ENCODE results near the gene GON4L.
"Not testable (repeated sequence)": the region's sequence is repeated elsewhere in the genome, so short reads cannot be mapped to it uniquely, and the experiment has no call there.

The GON4L gene

GRCh38 chr1:155847823-155848529 is 9.0 kb downstream of the GON4L start:
- H3K36me3 ChIP-seq (ENCODE audit: control insufficient read depth, insufficient read depth, low read length): peaks cover 61% of the 10 kb centered on the region
- no peak overlapping the region for H3K9ac ChIP-seq (ENCODE audit: low read length)
- H3K9me3 ChIP-seq (ENCODE audit: control insufficient read depth, insufficient read depth, low read depth, low read length): no peaks in the 10 kb centered on the region
- H3K4me3 ChIP-seq (ENCODE audit: low read depth, low read length): no peak overlapping the region
- no peaks in the 10 kb centered on the region for H3K4me1 ChIP-seq (ENCODE audit: control insufficient read depth, insufficient read depth, low read length)
- H3K27me3 ChIP-seq (ENCODE audit: control insufficient read depth, insufficient read depth, low read length): no peaks in the 10 kb centered on the region
- no peak overlapping the region for H3K27ac ChIP-seq (ENCODE audit: low read depth, low read length)

GRCh38 chr1:155844860-155845421 is 12.1 kb downstream of the GON4L start:
- H3K27me3 ChIP-seq (ENCODE audit: control insufficient read depth, insufficient read depth, low read length): no peaks in the 10 kb centered on the region
- no peak overlapping the region for H3K27ac ChIP-seq (ENCODE audit: low read depth, low read length)
- peaks cover 44% of the 10 kb centered on the region for H3K36me3 ChIP-seq (ENCODE audit: control insufficient read depth, insufficient read depth, low read length)
- no peak overlapping the region for H3K4me3 ChIP-seq (ENCODE audit: low read depth, low read length)
- no peaks in the 10 kb centered on the region for H3K4me1 ChIP-seq (ENCODE audit: control insufficient read depth, insufficient read depth, low read length)
- H3K9me3 ChIP-seq (ENCODE audit: control insufficient read depth, insufficient read depth, low read depth, low read length): no peaks in the 10 kb centered on the region
- H3K9ac ChIP-seq (ENCODE audit: low read length): no peak overlapping the region

- no peak overlapping the region for H3K27ac ChIP-seq (ENCODE audit: low read depth, low read length)
- no peaks in the 10 kb centered on the region for H3K4me1 ChIP-seq (ENCODE audit: control insufficient read depth, insufficient read depth, low read length)
- peaks cover 22% of the 10 kb centered on the region for H3K36me3 ChIP-seq (ENCODE audit: control insufficient read depth, insufficient read depth, low read length)
- H3K27me3 ChIP-seq (ENCODE audit: control insufficient read depth, insufficient read depth, low read length): no peaks in the 10 kb centered on the region
- H3K9me3 ChIP-seq (ENCODE audit: control insufficient read depth, insufficient read depth, low read depth, low read length): no peaks in the 10 kb centered on the region
- no peak overlapping the region for H3K9ac ChIP-seq (ENCODE audit: low read length)
- no peak overlapping the region for H3K4me3 ChIP-seq (ENCODE audit: low read depth, low read length)
Observed at GRCh38 chr1:155840386-155840785, 16.6 kb downstream of the GON4L start.

GRCh38 chr1:155835548-155835947 is 21.5 kb downstream of the GON4L start:
- H3K4me1 ChIP-seq (ENCODE audit: control insufficient read depth, insufficient read depth, low read length): peaks cover 7% of the 10 kb centered on the region
- H3K36me3 ChIP-seq (ENCODE audit: control insufficient read depth, insufficient read depth, low read length): 0 out of 2 replicates have a peak, but pooled peaks cover 2% of the 10 kb centered on the region
- H3K4me3 ChIP-seq (ENCODE audit: low read depth, low read length): no peak overlapping the region
- no peaks in the 10 kb centered on the region for H3K9me3 ChIP-seq (ENCODE audit: control insufficient read depth, insufficient read depth, low read depth, low read length)
- H3K9ac ChIP-seq (ENCODE audit: low read length): no peak overlapping the region
- no peak overlapping the region for H3K27ac ChIP-seq (ENCODE audit: low read depth, low read length)
- no peaks in the 10 kb centered on the region for H3K27me3 ChIP-seq (ENCODE audit: control insufficient read depth, insufficient read depth, low read length)

GRCh38 chr1:155834927-155835399 is 22.1 kb downstream of the GON4L start:
- H3K4me3 ChIP-seq (ENCODE audit: low read depth, low read length); H3K4me1 ChIP-seq (ENCODE audit: control insufficient read depth, insufficient read depth, low read length); H3K27me3 ChIP-seq (ENCODE audit: control insufficient read depth, insufficient read depth, low read length); H3K9ac ChIP-seq (ENCODE audit: low read length); H3K27ac ChIP-seq (ENCODE audit: low read depth, low read length); H3K9me3 ChIP-seq (ENCODE audit: control insufficient read depth, insufficient read depth, low read depth, low read length); H3K36me3 ChIP-seq (ENCODE audit: control insufficient read depth, insufficient read depth, low read length): not testable (repeated sequence)

- Histone ChIP-seq H3K4me3 (ENCODE audit: low read depth, low read length) (no peak overlapping the region), H3K4me1 (ENCODE audit: control insufficient read depth, insufficient read depth, low read length) (peaks cover 7% of the 10 kb centered on the region), H3K27me3 (ENCODE audit: control insufficient read depth, insufficient read depth, low read length) (no peaks in the 10 kb centered on the region), H3K36me3 (ENCODE audit: control insufficient read depth, insufficient read depth, low read length) (0 out of 2 replicates have a peak, but pooled peaks cover 2% of the 10 kb centered on the region), H3K27ac (ENCODE audit: low read depth, low read length) (0 out of 2 replicates have a peak overlapping the region, but pooled peaks have one; percentile 17), H3K9me3 (ENCODE audit: control insufficient read depth, insufficient read depth, low read depth, low read length) (no peaks in the 10 kb centered on the region), H3K9ac (ENCODE audit: low read length) (no peak overlapping the region)
Observed at GRCh38 chr1:155834296-155834926, 22.6 kb downstream of the GON4L start.

GRCh38 chr1:155833665-155834295 is 23.2 kb downstream of the GON4L start:
- Histone ChIP-seq H3K27me3 (ENCODE audit: control insufficient read depth, insufficient read depth, low read length) (no peaks in the 10 kb centered on the region), H3K9me3 (ENCODE audit: control insufficient read depth, insufficient read depth, low read depth, low read length) (no peaks in the 10 kb centered on the region), H3K4me3 (ENCODE audit: low read depth, low read length) (no peak overlapping the region), H3K27ac (ENCODE audit: low read depth, low read length) (0 out of 2 replicates have a peak overlapping the region, but pooled peaks have one; percentile 17), H3K36me3 (ENCODE audit: control insufficient read depth, insufficient read depth, low read length) (0 out of 2 replicates have a peak, but pooled peaks cover 2% of the 10 kb centered on the region), H3K9ac (ENCODE audit: low read length) (no peak overlapping the region), H3K4me1 (ENCODE audit: control insufficient read depth, insufficient read depth, low read length) (peaks cover 7% of the 10 kb centered on the region)

GRCh38 chr1:155831279-155831976 is 25.6 kb downstream of the GON4L start:
- no peak overlapping the region for H3K9ac ChIP-seq (ENCODE audit: low read length)
- H3K4me1 ChIP-seq (ENCODE audit: control insufficient read depth, insufficient read depth, low read length): peaks cover 7% of the 10 kb centered on the region
- H3K4me3 ChIP-seq (ENCODE audit: low read depth, low read length): no peak overlapping the region
- no peak overlapping the region for H3K27ac ChIP-seq (ENCODE audit: low read depth, low read length)
- no peaks in the 10 kb centered on the region for H3K27me3 ChIP-seq (ENCODE audit: control insufficient read depth, insufficient read depth, low read length)
- H3K36me3 ChIP-seq (ENCODE audit: control insufficient read depth, insufficient read depth, low read length): peaks cover 14% of the 10 kb centered on the region
- H3K9me3 ChIP-seq (ENCODE audit: control insufficient read depth, insufficient read depth, low read depth, low read length): no peaks in the 10 kb centered on the region

- Histone ChIP-seq H3K27me3 (ENCODE audit: control insufficient read depth, insufficient read depth, low read length) (no peaks in the 10 kb centered on the region), H3K4me1 (ENCODE audit: control insufficient read depth, insufficient read depth, low read length) (no peaks in the 10 kb centered on the region), H3K9ac (ENCODE audit: low read length) (no peak overlapping the region), H3K9me3 (ENCODE audit: control insufficient read depth, insufficient read depth, low read depth, low read length) (no peaks in the 10 kb centered on the region), H3K27ac (ENCODE audit: low read depth, low read length) (no peak overlapping the region), H3K4me3 (ENCODE audit: low read depth, low read length) (no peak overlapping the region), H3K36me3 (ENCODE audit: control insufficient read depth, insufficient read depth, low read length) (peaks cover 38% of the 10 kb centered on the region)
Observed at GRCh38 chr1:155827450-155827849, 29.6 kb downstream of the GON4L start.

GRCh38 chr1:155816351-155816750 is 40.7 kb downstream of the GON4L start:
- Histone ChIP-seq H3K4me3 (ENCODE audit: low read depth, low read length) (no peak overlapping the region), H3K27ac (ENCODE audit: low read depth, low read length) (no peak overlapping the region), H3K4me1 (ENCODE audit: control insufficient read depth, insufficient read depth, low read length) (no peaks in the 10 kb centered on the region), H3K9ac (ENCODE audit: low read length) (no peak overlapping the region), H3K36me3 (ENCODE audit: control insufficient read depth, insufficient read depth, low read length) (peaks cover 85% of the 10 kb centered on the region), H3K27me3 (ENCODE audit: control insufficient read depth, insufficient read depth, low read length) (no peaks in the 10 kb centered on the region), H3K9me3 (ENCODE audit: control insufficient read depth, insufficient read depth, low read depth, low read length) (no peaks in the 10 kb centered on the region)

All from HUES6 (cell line).